ENCODE results near the gene BAZ1B.
"Not testable (repeated sequence)": the region's sequence is repeated elsewhere in the genome, so short reads cannot be mapped to it uniquely, and the experiment has no call there.

The BAZ1B gene

DNA sequence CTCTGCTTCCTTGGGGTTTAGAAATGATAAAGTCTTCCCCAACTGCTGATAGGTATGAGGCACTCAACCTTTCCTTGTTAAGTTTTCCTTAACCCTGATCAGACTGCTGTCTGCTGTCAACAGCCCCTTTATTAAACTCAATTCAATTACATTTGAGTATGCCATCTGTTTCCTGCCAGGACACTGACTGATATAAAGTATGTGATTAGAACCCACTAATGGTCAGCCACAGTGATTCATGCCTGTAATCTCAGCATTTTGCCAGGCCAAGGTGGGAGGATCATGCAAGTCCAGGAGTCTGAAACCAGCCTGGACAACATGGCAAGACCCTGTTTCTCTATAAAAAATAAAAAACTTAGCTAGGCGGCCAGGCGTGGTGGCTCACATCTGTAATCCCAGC is 18.1 kb downstream of the BAZ1B start:
- no peak for DNase-seq
- TF ChIP-seq POLR2A (IDR thresholded peaks at IDR 0.05; ENCODE audit: low read length), result no peak
- TF ChIP-seq GATA1 (IDR thresholded peaks at IDR 0.05; ENCODE audit: low read depth, low read length), result no peak

DNA sequence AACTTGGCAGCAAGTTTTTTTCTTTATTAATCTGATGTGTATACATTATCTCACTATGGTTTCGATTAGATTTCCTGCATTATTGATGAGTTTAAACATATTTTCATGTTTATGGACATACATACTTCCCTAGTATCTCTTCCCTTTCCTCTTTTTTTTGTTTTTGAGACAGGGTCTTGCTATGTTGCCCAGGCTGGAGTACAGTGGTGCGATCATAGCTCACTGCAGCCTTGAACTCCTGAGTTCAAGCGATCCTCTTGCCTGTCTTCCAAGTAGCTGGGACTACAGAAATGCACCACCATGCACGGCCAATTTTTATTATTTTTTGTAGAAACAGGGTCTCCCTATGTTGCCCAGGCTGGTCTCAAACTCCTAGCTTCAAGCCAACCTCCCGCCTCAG is 18.9 kb downstream of the BAZ1B start:
- no peak for TF ChIP-seq GATA1 (IDR thresholded peaks at IDR 0.05; ENCODE audit: low read depth, low read length)
- TF ChIP-seq POLR2A (IDR thresholded peaks at IDR 0.05; ENCODE audit: low read length), result no peak
- no peak for DNase-seq

GRCh38 chr7:73496626-73497025 is 25.5 kb downstream of the BAZ1B start:
- TF ChIP-seq POLR2A (IDR thresholded peaks at IDR 0.05; ENCODE audit: low read length), result no peak
- TF ChIP-seq GATA1 (IDR thresholded peaks at IDR 0.05; ENCODE audit: low read depth, low read length), result no peak
- no peak for DNase-seq

DNA sequence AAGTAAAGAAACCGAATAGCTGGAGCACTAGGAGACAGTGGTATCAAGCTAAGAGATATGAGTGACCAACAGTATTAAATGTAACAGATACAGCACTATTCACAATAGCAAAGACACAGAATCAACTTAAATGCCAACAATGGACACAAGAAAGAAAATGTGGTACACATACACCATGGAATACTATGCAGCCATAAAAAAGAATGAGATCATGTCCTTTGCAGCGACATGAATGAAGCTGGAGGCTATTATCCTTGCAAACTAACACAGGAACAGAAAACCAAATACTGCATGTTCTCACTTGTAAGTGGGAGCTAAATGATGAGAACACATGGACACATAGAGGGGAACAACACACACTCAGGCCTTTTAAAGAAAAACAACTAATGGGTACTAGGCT is 26.6 kb downstream of the BAZ1B start:
- not testable (repeated sequence) for DNase-seq

DNA sequence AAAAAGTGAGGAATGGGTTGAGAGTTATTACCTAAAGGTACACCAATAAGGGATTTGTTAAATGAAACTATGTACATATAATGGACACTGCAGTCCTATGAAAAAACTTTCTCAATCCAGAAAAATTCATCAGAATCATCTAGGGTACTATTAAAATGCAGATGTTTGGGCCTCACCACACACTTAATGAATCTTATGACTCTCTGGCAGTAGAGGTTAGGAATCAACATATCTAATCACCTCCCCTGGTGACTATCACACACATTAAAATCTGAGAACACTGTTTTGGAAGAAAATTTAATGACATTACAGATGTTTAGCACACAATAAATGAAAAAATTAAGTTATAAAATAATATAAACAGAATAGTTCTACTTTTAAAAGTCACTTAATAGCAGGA is 32.1 kb downstream of the BAZ1B start:
- DNase-seq, result no peak
- no peak for TF ChIP-seq POLR2A (IDR thresholded peaks at IDR 0.05; ENCODE audit: low read length)
- no peak for TF ChIP-seq GATA1 (IDR thresholded peaks at IDR 0.05; ENCODE audit: low read depth, low read length)

DNA sequence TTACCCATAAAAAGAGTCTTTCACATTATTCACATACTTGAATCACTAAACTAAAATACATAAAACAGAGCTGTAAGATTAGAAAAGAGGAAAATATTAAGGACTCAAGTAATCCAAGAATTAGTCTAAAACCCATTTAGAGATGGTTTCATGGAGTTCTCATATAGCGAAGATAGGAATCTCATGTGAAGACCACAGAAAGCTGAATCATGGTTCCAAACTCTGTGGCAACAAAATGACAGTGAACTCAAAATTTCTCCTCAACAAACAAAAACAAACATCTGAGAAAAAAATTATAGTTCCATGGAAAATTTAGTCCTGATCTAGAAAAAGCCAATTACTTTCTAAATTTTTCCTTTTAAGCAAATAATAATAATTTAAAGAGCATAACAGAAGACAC is 34.6 kb downstream of the BAZ1B start:
- TF ChIP-seq GATA1 (IDR thresholded peaks at IDR 0.05; ENCODE audit: low read depth, low read length), result no peak
- no peak for TF ChIP-seq POLR2A (IDR thresholded peaks at IDR 0.05; ENCODE audit: low read length)
- peak in 1 of 2 experiments; percentile 26 for DNase-seq

- TF ChIP-seq GATA1 (IDR thresholded peaks at IDR 0.05; ENCODE audit: low read depth, low read length), result no peak
- TF ChIP-seq POLR2A (IDR thresholded peaks at IDR 0.05; ENCODE audit: low read length), result no peak
- no peak for DNase-seq
These were observed 38.9 kb downstream of the BAZ1B start for GRCh38 chr7:73483171-73483570.

DNA sequence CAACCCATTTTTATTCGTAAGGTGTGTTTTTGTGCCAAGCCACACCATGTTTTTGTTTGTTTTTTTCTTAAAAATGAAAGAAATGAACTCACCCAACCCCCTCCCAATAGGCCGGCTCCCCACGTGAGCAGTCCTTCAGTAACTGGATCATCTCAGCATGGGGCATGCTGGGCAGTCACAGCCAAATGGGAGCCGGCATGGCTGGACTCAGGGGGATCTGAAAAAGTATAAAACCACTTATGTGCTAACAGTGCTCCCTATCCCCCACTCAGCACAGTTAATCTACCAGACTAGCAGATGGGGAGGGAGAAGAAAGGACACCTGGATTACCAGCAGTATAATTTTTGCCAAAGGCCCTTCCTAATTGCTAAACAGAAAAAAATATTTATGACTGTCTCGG is 39.3 kb downstream of the BAZ1B start:
- TF ChIP-seq POLR2A (IDR thresholded peaks at IDR 0.05; ENCODE audit: low read length) (no peak), GATA1 (IDR thresholded peaks at IDR 0.05; ENCODE audit: low read depth, low read length) (no peak)
- DNase-seq, result no peak

DNA sequence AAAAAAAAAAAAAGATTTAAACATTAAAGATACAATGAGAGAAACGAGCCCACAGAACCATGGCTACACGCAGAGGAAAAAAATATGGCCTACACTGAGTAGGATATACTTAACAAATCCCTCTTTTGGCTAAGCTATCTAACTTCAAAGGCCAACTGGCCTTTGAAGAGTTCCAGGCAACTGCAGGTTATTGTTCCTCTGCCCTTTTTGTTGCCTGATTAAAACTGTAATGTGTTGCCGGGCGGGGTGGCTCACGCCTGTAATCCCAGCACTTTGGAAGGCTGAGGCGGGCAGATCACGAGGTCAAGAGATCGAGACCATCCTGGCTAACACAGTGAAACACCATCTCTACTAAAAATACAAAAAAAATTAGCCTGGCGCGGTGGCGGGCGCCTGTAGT is 40.6 kb downstream of the BAZ1B start:
- not testable (repeated sequence) for DNase-seq

- DNase-seq, result no peak
- TF ChIP-seq POLR2A (IDR thresholded peaks at IDR 0.05; ENCODE audit: low read length) (no peak), GATA1 (IDR thresholded peaks at IDR 0.05; ENCODE audit: low read depth, low read length) (no peak)
These were observed 43.5 kb downstream of the BAZ1B start for GRCh38 chr7:73478549-73478948.

DNA sequence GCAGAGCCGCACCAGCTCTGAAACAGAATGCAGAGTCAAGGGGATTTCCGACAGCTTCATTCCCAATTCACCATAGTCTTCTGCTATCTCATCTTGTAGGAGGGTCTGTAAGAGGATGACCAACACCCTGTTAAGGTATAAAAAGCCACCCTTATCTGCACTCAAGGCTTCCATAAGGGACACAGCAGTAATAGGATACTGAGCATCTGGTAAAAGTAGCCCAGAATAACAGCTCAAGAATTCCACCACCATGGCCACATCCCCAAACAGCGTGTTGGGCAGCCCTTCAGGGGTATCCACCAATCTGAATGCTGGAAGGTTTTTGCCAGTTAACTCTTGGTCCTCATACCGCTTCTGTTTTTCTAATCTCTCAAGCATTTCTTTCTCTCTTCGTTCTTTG is 44.7 kb downstream of the BAZ1B start:
- TF ChIP-seq GATA1 (IDR thresholded peaks at IDR 0.05; ENCODE audit: low read depth, low read length), result no peak
- no peak for TF ChIP-seq POLR2A (IDR thresholded peaks at IDR 0.05; ENCODE audit: low read length)
- DNase-seq, result no peak

DNA sequence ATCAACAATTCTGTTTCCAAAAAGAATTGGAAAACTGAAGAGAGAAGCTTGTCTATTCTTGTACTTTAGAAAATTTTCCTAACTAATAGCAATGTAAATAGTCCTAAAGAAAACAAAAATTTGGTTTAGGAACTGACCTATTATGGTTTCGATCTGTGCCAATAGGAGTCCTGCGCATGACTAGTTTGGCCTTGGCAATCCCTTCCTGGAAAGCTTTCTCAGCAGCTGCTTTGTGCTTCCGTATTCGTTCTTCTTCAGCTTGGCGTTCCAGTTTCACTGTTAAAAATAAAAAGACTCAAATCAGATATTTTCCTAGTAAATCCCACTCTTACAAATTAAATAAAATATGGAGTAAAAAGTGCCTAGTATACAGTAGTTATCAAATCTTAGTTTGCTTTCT is 51.9 kb downstream of the BAZ1B start:
- DNase-seq, result no peak
- TF ChIP-seq GATA1 (IDR thresholded peaks at IDR 0.05; ENCODE audit: low read depth, low read length), result no peak
- no peak for TF ChIP-seq POLR2A (IDR thresholded peaks at IDR 0.05; ENCODE audit: low read length)

GRCh38 chr7:73467046-73467445 is 55.0 kb downstream of the BAZ1B start:
- not testable (repeated sequence) for DNase-seq

- TF ChIP-seq GATA1 (IDR thresholded peaks at IDR 0.05; ENCODE audit: low read depth, low read length) (no peak), POLR2A (IDR thresholded peaks at IDR 0.05; ENCODE audit: low read length) (no peak)
- DNase-seq, result no peak
These were observed 56.0 kb downstream of the BAZ1B start for GRCh38 chr7:73466112-73466511.

DNA sequence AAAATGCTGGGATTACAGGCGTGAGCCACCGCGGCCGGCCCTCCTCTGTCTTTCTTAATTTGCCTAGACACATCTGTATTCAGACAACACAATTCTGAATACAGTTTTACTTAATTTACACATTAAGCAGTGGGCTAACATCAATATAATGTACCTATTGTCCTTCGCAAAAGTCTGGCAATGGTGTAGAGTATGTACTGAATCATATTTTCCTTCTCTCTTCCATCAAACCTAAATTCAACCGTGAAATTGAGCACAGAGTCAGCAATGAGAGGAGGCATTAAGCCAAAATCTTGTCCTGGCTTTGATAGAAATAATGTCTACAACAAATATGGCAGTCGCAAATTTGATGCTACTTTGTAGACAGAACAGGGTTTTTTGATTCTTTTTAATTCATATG is 58.1 kb downstream of the BAZ1B start:
- TF ChIP-seq POLR2A (IDR thresholded peaks at IDR 0.05; ENCODE audit: low read length), result no peak
- TF ChIP-seq GATA1 (IDR thresholded peaks at IDR 0.05; ENCODE audit: low read depth, low read length), result no peak
- no peak for DNase-seq

- no peak for TF ChIP-seq GATA1 (IDR thresholded peaks at IDR 0.05; ENCODE audit: low read depth, low read length)
- no peak for TF ChIP-seq POLR2A (IDR thresholded peaks at IDR 0.05; ENCODE audit: low read length)
- no peak for DNase-seq
These were observed 58.8 kb downstream of the BAZ1B start for GRCh38 chr7:73463260-73463659.

All from erythroblast (primary cell).